ENCODE results near the gene RMND5B. TPM values are rescaled to one million over a fixed set of nuclear protein-coding genes. Genes with fewer than 3 reads are reported as not detected.

The RMND5B gene
- total and polyA plus RNA-seq, 10 of the 15 experiments (the other 5 are each of a cell fraction or from before 2014, with no cell fraction given) = 1.6 to 50.7 (median 30.9) TPM

DNA sequence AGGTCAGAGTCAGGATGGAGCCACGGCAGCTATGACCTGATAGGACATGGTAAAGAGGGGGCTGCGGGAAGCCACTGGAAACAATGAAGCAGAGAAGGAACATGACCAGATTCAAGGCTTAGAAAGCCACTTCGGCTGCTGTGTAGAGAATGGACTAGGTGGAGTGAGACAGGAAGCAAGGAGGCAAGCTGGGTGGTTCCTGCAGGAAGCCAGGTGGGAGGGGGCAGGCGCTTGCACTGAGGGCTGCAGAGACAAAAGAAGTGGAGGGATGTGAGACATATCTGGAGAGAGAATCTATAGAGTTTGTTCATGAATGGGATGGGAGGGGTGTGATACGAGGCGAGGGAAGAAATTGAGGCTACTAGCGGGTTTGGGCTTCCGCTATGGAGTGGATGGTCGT lies 36.5 kb upstream of the RMND5B start (continued):
- TF ChIP-seq PAX8 (IDR thresholded peaks at IDR 0.05) = no peak
- TF ChIP-seq, protein P1, sequence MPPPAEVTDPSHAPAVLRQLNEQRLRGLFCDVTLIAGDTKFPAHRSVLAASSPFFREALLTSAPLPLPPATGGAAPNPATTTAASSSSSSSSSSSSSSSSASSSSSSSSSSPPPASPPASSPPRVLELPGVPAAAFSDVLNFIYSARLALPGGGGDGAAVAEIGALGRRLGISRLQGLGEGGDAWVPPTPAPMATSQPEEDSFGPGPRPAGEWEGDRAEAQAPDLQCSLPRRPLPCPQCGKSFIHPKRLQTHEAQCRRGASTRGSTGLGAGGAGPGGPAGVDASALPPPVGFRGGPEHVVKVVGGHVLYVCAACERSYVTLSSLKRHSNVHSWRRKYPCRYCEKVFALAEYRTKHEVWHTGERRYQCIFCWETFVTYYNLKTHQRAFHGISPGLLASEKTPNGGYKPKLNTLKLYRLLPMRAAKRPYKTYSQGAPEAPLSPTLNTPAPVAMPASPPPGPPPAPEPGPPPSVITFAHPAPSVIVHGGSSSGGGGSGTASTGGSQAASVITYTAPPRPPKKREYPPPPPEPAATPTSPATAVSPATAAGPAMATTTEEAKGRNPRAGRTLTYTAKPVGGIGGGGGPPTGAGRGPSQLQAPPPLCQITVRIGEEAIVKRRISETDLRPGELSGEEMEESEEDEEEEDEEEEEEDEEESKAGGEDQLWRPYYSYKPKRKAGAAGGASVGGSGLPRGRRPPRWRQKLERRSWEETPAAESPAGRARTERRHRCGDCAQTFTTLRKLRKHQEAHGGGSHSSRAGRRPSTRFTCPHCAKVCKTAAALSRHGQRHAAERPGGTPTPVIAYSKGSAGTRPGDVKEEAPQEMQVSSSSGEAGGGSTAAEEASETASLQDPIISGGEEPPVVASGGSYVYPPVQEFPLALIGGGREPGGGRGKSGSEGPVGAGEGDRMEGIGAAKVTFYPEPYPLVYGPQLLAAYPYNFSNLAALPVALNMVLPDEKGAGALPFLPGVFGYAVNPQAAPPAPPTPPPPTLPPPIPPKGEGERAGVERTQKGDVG (CRISPR knock-in tag; IDR thresholded peaks at IDR 0.05) = no peak
- no peak for TF ChIP-seq KDM1A (IDR thresholded peaks at IDR 0.05; ENCODE audit: borderline replicate concordance)
- TF ChIP-seq NFXL1 (IDR thresholded peaks at IDR 0.05; ENCODE audit: borderline replicate concordance) = no peak
- TF ChIP-seq SPI1 (IDR thresholded peaks at IDR 0.05; ENCODE audit: borderline replicate concordance, insufficient read depth, low read depth, low read length) = no peak
- TF ChIP-seq MXI1 (IDR thresholded peaks at IDR 0.05; ENCODE audit: low read depth, low read length) = no peak
- TF ChIP-seq POLR2AphosphoS2 (IDR thresholded peaks at IDR 0.05; ENCODE audit: low read depth, low read length) = no peak

DNA sequence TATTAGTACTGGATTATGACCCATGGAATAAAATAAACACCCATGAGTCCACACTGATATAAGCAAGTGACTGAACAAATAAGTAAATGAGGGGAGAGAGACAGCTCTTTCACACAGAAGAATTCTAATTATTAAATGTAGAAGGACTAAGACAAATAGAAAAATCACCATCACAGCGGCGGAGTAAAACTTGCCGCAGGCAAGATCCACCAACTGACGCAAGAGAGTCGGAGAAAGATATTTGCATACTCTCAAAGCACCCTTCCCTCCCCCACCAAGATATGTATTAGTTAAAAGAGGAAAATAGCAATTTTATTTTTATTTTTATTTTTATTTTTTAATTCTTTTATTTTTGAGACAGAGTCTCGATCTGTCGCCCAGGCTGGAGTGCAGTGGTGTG lies 32.1 kb upstream of the RMND5B start:
- intact Hi-C loops (cut with micrococcal nuclease; ENCODE audit: unreplicated experiment) = no loop called here
- H3K27ac ChIP-seq (ENCODE audit: control insufficient read depth, insufficient read depth) = no peak overlapping the region

More for the DNA sequence above, 32.1 kb upstream of the RMND5B start:
- no peaks in the 10 kb centered on the region for H3K36me3 ChIP-seq (ENCODE audit: control insufficient read depth in 2 of 2, insufficient read depth in 2 of 2, low read length in 1 of 2)
- ChIA-PET RAD21 (ENCODE audit: unreplicated experiment) (no interaction called here), SMC1A (ENCODE audit: uncharacterized antibody, unreplicated experiment) (no interaction called here), CTCF (no interaction called here), POLR2A (no interaction called here)
- H3K27me3 ChIP-seq (replicated peaks in 1 of 2; ENCODE audit: control insufficient read depth in 2 of 2, insufficient read depth in 2 of 2, low read length in 1 of 2) = no peaks in the 10 kb centered on the region
- BruUV-seq (replicated peaks) = no TSS peak
- H4K20me1 ChIP-seq (ENCODE audit: control insufficient read depth, insufficient read depth) = no peaks in the 10 kb centered on the region
- H3K4me3 ChIP-seq = no peak overlapping the region
- WGBS (ENCODE audit: insufficient coverage, insufficient replicate concordance, low lambda C conversion rate, missing lambda C conversion rate) = 70% methylated on average over 7 of the region's 7 CpGs
- no peak overlapping the region for H3K9ac ChIP-seq (ENCODE audit: control insufficient read depth, insufficient read depth, low read length)
- FAIRE-seq (no peak), DNase-seq (ENCODE audit: low read depth, low spot score) (no peak), ATAC-seq (no peak)
- TF ChIP-seq, protein P1 (CRISPR knock-in tag; IDR thresholded peaks at IDR 0.05) = no peak
- no peak for TF ChIP-seq GABPA (IDR thresholded peaks at IDR 0.05; ENCODE audit: low read depth)
- in situ Hi-C loops (cut with MboI) = no loop called here
- no peaks in the 10 kb centered on the region for H3K79me2 ChIP-seq (ENCODE audit: control insufficient read depth, insufficient read depth, low read length)
- H2AFZ ChIP-seq (ENCODE audit: control insufficient read depth, low read depth, low read length) = no peak overlapping the region
- no peaks in the 10 kb centered on the region for H3K9me3 ChIP-seq (replicated peaks; ENCODE audit: control insufficient read depth, insufficient read depth, low read length)
- no peak overlapping the region for H3K4me2 ChIP-seq (ENCODE audit: control insufficient read depth, insufficient read depth)
- H3K4me1 ChIP-seq (ENCODE audit: control insufficient read depth, insufficient read depth, low read length) = no peaks in the 10 kb centered on the region

Measured in GM12878 (cell line).